ENCODE measurements around the gene SUPT3H. TPM values are rescaled to one million over a fixed set of nuclear protein-coding genes. Genes with fewer than 3 reads are reported as not detected.

The SUPT3H gene
- total and polyA plus RNA-seq, 2 experiments from 2014 or later = 12.4 to 19.4 TPM

- Histone ChIP-seq H3K9me3 (ENCODE audit: low read depth) (no peaks in the 10 kb centered on the region), H3K27ac (no peak overlapping the region), H3K4me1 (ENCODE audit: low read depth) (no peaks in the 10 kb centered on the region), H3K27me3 (no peaks in the 10 kb centered on the region), H3K4me3 (no peak overlapping the region), H3K36me3 (no peaks in the 10 kb centered on the region)
- TF ChIP-seq, protein P1, sequence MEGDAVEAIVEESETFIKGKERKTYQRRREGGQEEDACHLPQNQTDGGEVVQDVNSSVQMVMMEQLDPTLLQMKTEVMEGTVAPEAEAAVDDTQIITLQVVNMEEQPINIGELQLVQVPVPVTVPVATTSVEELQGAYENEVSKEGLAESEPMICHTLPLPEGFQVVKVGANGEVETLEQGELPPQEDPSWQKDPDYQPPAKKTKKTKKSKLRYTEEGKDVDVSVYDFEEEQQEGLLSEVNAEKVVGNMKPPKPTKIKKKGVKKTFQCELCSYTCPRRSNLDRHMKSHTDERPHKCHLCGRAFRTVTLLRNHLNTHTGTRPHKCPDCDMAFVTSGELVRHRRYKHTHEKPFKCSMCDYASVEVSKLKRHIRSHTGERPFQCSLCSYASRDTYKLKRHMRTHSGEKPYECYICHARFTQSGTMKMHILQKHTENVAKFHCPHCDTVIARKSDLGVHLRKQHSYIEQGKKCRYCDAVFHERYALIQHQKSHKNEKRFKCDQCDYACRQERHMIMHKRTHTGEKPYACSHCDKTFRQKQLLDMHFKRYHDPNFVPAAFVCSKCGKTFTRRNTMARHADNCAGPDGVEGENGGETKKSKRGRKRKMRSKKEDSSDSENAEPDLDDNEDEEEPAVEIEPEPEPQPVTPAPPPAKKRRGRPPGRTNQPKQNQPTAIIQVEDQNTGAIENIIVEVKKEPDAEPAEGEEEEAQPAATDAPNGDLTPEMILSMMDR (IDR thresholded peaks at IDR 0.05; ENCODE audit: low read depth, low read length) = no peak
- DNase-seq (ENCODE audit: low read depth in 1 of 2, low spot score in 1 of 2) = peak in 1 of 2 donors; percentile 14
These were observed 295.6 kb downstream of the SUPT3H start for GRCh38 chr6:45082091-45082490.

GRCh38 chr6:45081634-45082033, 296.1 kb downstream of the SUPT3H start:
- DNase-seq (ENCODE audit: low read depth in 1 of 2, low spot score in 1 of 2) = no peak

GRCh38 chr6:45078432-45078831, 299.3 kb downstream of the SUPT3H start:
- TF ChIP-seq, protein P1 (IDR thresholded peaks at IDR 0.05; ENCODE audit: low read depth, low read length) = no peak
- Histone ChIP-seq H3K36me3 (no peaks in the 10 kb centered on the region), H3K27ac (no peak overlapping the region), H3K27me3 (no peaks in the 10 kb centered on the region), H3K4me1 (ENCODE audit: low read depth) (peaks cover 3% of the 10 kb centered on the region), H3K4me3 (no peak overlapping the region), H3K9me3 (ENCODE audit: low read depth) (no peaks in the 10 kb centered on the region)
- DNase-seq (ENCODE audit: low read depth in 1 of 2, low spot score in 1 of 2) = no peak

More at GRCh38 chr6:45081634-45082033, 296.1 kb downstream of the SUPT3H start:
- TF ChIP-seq, protein P1 (IDR thresholded peaks at IDR 0.05; ENCODE audit: low read depth, low read length) = no peak
- Histone ChIP-seq H3K27me3 (no peaks in the 10 kb centered on the region), H3K27ac (no peak overlapping the region), H3K9me3 (ENCODE audit: low read depth) (no peaks in the 10 kb centered on the region), H3K4me3 (no peak overlapping the region), H3K4me1 (ENCODE audit: low read depth) (no peaks in the 10 kb centered on the region), H3K36me3 (no peaks in the 10 kb centered on the region)

GRCh38 chr6:45076217-45076930, 301.4 kb downstream of the SUPT3H start:
- peaks cover 3% of the 10 kb centered on the region for H3K4me1 ChIP-seq (ENCODE audit: low read depth)
- H3K27me3 ChIP-seq = no peaks in the 10 kb centered on the region
- H3K36me3 ChIP-seq = no peaks in the 10 kb centered on the region
- no peak overlapping the region for H3K27ac ChIP-seq
- no peaks in the 10 kb centered on the region for H3K9me3 ChIP-seq (ENCODE audit: low read depth)
- H3K4me3 ChIP-seq = no peak overlapping the region
- peak in 1 of 2 donors; percentile 11 for DNase-seq (ENCODE audit: low read depth in 1 of 2, low spot score in 1 of 2)
- TF ChIP-seq, protein P1 (IDR thresholded peaks at IDR 0.05; ENCODE audit: low read depth, low read length) = no peak

- DNase-seq (ENCODE audit: low read depth in 1 of 2, low spot score in 1 of 2) = peak in 1 of 2 donors; percentile 95
- H3K27ac ChIP-seq = no peak overlapping the region
- H3K4me1 ChIP-seq (ENCODE audit: low read depth) = peaks cover 3% of the 10 kb centered on the region
- TF ChIP-seq, protein P1 (IDR thresholded peaks at IDR 0.05; ENCODE audit: low read depth, low read length) = no peak
- H3K4me3 ChIP-seq = no peak overlapping the region
- H3K36me3 ChIP-seq = no peaks in the 10 kb centered on the region
- no peaks in the 10 kb centered on the region for H3K9me3 ChIP-seq (ENCODE audit: low read depth)
- H3K27me3 ChIP-seq = no peaks in the 10 kb centered on the region
These were observed 302.5 kb downstream of the SUPT3H start for GRCh38 chr6:45075246-45075645.
